Cerebellar nuclear complex (tissue), 1 donor: ENCODE measurements around the gene SH3PXD2A.

ENCODE experiments used
- DNase-seq, 2 experiments: peaks; one replicate each; lab custom pipeline; 2025; lab: John Stamatoyannopoulos, UW

The SH3PXD2A gene, protein sequence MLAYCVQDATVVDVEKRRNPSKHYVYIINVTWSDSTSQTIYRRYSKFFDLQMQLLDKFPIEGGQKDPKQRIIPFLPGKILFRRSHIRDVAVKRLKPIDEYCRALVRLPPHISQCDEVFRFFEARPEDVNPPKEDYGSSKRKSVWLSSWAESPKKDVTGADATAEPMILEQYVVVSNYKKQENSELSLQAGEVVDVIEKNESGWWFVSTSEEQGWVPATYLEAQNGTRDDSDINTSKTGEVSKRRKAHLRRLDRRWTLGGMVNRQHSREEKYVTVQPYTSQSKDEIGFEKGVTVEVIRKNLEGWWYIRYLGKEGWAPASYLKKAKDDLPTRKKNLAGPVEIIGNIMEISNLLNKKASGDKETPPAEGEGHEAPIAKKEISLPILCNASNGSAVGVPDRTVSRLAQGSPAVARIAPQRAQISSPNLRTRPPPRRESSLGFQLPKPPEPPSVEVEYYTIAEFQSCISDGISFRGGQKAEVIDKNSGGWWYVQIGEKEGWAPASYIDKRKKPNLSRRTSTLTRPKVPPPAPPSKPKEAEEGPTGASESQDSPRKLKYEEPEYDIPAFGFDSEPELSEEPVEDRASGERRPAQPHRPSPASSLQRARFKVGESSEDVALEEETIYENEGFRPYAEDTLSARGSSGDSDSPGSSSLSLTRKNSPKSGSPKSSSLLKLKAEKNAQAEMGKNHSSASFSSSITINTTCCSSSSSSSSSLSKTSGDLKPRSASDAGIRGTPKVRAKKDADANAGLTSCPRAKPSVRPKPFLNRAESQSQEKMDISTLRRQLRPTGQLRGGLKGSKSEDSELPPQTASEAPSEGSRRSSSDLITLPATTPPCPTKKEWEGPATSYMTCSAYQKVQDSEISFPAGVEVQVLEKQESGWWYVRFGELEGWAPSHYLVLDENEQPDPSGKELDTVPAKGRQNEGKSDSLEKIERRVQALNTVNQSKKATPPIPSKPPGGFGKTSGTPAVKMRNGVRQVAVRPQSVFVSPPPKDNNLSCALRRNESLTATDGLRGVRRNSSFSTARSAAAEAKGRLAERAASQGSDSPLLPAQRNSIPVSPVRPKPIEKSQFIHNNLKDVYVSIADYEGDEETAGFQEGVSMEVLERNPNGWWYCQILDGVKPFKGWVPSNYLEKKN

GRCh38 chr10:103855424-103855823 is at the start of gene SH3PXD2A:
SH3PXD2A (minus strand) TSS chr10:103855576; CDS start chr10:103855266, 310 bp downstream.
- DNase-seq = no peak

GRCh38 chr10:103901299-103901698 is 45.9 kb upstream of the SH3PXD2A start:
- no peak for DNase-seq

- DNase-seq = no peak
Measured at GRCh38 chr10:103899312-103899711, 43.9 kb upstream of the SH3PXD2A start.

GRCh38 chr10:103897241-103897774 is 41.9 kb upstream of the SH3PXD2A start:
- no peak for DNase-seq

GRCh38 chr10:103896225-103896624 is 40.8 kb upstream of the SH3PXD2A start:
- DNase-seq = no peak

DNA sequence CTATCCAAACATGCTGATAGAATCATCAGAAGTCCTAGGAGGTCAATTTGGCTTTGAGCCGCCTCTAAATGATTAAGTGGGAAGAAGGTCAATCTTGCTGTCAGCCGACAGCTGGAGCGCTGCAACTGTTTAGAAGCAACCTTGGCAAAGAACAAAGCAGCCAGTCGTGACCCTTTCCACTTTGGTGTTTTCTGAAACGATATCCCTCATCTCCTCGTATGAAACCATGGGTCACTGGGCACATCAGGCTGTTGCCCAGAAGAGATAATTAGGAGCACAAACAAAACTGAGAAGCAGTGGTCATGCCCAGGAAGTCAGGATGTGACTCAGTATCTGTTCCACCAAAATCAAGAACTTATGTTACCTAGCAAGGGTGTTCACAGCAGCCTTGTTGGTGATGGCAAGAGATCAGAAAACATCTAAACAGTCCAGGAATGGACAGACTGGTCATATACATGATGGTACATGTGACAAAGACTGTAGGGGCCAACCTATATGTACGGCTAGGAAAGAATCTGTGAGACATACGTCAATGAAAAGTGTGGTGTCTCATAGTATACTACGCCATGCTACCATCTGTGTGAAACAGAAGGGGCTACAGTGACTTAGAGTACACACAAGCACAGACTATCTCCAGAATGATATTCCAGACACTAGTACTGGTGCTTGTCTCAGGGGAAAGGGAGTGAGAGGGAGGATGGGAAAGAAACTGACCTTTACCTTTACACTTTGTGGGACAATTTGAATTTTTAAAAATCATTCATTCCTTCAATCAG is 40.2 kb upstream of the SH3PXD2A start:
- no peak for DNase-seq

- DNase-seq = no peak
Measured at GRCh38 chr10:103894441-103894864, 39.1 kb upstream of the SH3PXD2A start.

DNA sequence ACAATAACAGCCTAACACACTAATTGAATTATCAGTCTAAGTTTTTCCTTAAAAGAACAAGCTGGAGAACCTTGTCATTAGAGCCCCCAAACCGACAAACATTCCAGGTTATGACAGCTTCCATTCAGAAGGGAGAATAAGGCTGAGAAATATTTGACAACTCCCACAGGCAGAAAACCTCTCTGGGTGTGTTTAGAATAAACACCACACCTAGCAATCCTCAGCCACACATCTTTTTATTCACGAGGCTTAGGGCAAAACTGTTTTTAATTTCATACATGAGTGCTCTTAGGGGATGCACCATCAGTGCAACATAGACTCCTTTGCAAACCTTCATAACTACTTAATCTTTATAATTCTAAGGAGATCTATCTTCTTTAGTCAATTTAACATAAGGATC is 38.4 kb upstream of the SH3PXD2A start:
- DNase-seq = no peak

DNA sequence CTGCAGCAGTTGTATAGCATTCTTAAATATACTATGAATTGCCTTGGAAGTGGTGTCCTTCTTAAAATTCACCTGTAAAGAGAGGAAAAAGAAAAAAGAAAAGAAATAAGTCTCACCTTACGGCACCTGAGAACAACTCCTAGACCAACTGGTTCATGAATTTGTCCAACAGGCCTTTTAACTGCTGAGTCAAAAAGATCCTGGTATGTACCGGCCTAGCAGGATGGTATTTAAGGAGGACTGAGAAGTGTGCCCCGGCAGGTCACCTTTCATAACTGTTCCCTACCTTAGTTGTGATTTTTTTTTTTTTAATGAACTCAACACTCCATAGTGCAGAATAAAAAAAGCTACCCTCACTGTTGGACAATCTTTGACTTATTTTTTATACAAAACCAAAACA is 36.8 kb upstream of the SH3PXD2A start:
- no peak for DNase-seq

DNA sequence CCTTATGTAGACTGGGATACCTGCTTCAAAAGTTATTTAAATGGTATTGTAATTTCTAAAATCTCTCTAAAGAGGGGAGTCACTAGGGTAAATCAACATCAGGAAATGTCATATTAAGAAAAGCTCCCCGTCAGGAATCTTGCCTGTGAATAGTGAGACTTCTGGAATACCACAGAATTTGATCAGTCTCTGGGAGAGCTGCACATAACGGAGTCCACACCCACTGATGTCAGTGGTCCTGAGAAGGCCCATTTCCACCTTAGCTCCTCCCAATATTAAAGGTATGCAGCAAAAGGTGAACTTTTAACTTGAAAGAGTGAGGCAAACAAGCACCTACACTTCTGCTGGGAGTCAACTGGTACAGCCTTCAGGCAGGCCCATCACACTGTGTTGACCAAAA is 35.3 kb upstream of the SH3PXD2A start:
- DNase-seq = no peak

DNA sequence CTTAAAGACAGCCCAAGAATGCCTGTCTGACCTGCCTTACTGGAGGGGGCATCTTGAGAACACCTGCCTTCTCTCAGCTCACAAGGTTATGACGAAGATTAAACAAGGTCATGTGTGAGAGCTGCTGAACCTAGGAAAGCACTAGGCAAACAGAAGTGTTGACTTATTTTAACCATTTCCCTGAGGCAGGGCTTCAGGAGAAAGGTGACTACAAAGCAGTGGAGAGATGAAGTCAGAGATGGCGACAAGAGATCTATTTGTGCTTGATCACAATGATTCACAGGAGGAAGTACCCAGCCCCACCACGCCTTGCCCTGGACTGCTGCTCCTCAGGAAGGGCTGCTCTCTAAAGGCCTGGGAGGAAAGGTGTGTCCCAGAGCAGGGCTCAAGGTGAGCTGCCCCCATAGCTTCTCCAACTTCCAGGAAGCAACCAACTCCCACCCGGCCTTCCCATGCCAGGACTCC is 34.9 kb upstream of the SH3PXD2A start:
- DNase-seq = no peak

- DNase-seq = no peak
Measured at GRCh38 chr10:103889121-103889720, 33.8 kb upstream of the SH3PXD2A start.

DNA sequence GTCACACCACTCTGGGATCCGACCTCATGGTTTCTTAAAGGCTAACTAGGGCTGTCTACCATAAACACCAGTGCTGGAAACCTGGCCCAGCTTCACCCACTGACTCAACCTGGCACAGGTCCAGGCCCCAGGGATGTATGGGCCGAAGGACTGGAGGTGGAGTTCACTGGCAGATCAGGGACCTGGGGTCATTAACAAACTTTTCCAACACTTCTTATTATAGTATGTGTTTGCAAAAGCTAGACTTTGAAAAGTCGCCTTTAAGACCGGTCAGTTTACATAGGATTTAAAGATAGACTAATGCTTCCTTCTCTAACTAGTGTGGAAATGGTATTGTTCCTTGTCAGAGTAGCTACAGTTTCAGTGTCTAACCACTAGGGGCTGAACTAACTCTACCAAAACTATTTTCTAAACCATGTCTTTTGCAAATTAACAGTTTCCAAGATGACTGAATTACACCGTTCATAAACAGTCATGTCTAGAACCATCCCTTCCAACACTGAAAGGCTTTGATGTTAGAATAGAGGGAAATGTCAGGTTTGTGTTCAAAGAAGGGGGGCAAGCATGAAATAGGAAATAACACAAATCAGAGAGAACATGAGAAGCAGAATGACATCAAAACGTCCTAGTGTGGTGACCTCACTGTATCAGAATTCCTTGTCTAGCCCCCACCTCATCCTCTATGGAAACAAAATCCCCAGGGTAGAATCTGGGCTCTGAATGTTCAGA is 32.9 kb upstream of the SH3PXD2A start:
- peak in 1 of 2 experiments; percentile 56 for DNase-seq

DNA sequence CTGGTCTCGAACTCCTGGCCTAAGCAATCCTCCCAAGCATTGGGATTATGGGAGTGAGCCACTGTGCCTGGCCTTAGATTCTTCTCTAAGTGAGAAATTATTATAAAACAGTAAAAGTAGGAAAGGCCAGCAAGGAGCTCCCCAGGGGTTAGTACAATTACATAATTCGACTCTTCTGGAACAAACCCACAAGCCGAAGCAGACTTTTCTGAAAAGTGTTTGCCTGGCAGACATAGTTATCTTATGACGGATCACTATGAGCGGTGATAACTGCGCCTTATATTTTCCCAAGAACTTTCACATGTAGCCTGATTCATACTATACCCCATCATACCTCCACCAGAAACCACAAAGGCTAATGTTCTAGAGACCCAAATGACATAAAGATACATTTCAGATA is 30.2 kb upstream of the SH3PXD2A start:
- DNase-seq = no peak

GRCh38 chr10:103884681-103885139 is 29.3 kb upstream of the SH3PXD2A start:
- DNase-seq = peak in 1 of 2 experiments; percentile 63

GRCh38 chr10:103882285-103883007 is 27.1 kb upstream of the SH3PXD2A start:
- no peak for DNase-seq

- DNase-seq = peak in 1 of 2 experiments; percentile 36
Measured at GRCh38 chr10:103881416-103882284, 26.3 kb upstream of the SH3PXD2A start.

DNA sequence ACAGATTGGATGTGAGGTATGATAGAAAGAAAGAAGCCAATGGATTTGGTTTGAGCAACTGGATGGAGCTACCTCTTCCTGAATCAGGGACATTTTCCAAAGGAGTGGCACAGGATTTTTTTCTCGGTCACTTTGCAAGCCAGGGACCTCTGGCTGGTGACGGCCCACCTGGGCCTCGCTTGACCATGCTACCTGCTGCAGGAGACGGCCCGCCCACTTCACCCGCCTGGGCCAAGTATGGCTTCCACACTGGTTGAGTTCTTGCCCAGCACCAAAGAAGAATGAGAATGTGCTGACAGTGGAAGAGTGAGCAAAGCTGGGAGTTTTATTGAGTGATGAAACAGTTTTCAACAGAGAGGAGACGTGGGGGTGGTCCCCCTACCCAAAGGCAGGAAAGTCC is 24.5 kb upstream of the SH3PXD2A start:
- DNase-seq = no peak
